HL-60/S4 treated with retinoic acid at 250 ng/mL for 4 days and 3 days (cell line): Measurements from ENCODE around the gene PGM1.

Experiments used
- in situ Hi-C: fragments of 300-500 bp; cut with MboI; formaldehyde crosslinking; loops from 2 replicates; pipeline ENCODE4 v1.7.0; 2022; ENCODE audit warnings: low sequenced_read_pairs

PGM1 gene

DNA sequence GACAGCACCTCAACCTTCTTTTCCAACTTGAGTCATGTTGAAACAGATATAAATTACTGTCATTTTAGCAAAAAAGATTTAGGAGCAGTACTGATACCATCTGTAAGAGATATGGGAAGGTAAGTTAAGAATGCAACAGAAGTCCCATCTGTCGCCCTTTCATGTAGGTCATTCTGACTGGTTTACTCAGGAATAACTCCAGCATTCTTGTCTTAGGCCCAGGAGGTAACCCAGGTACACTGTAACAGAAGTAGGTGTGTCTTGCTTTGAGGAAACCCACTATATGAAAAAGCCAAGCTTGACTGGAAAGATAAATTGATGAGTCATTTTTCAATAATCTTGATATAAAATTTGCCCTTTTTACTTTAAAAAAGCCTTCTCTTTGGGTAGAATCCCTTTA is 35.4 kb downstream of the PGM1 start:
- in situ Hi-C loops = no loop called here

DNA sequence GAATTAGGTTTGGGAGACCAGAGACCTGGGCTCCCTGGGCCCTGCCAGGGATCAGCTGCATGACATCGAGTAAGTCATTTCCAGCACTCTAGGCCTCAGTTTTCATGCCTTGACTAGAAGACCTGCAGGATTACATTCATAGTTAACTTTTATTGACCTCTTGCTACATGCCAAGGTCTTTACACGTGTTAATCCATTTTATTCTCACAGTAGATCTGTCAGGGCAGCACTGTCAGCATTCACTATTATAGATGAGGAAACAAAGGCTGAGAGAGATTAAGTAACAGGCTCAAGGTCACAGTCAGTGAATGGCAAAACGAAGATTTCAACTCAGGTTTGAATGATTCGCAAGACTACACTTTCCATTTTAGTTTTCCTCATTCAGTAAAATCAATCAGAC is 37.0 kb downstream of the PGM1 start:
- in situ Hi-C loops = no loop called here

DNA sequence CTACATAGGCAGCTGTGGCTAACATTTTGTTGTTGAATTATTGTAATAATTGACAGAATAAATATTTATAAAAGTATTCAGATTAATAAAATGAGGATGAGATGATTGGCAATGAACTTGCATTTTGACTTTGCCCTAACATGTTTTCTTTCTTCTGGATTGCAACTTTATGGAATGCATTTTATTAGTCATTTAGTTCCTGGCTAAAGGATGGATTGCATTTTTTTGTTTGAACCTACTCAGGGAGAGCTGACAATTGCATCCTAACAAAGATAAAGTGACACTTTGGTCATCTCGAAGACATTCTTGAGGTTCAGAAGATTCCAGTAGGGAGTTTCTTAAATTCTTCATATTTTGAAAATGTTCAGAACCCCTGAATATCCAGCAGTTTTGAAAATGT is 37.5 kb downstream of the PGM1 start:
- in situ Hi-C loops = no loop called here

DNA sequence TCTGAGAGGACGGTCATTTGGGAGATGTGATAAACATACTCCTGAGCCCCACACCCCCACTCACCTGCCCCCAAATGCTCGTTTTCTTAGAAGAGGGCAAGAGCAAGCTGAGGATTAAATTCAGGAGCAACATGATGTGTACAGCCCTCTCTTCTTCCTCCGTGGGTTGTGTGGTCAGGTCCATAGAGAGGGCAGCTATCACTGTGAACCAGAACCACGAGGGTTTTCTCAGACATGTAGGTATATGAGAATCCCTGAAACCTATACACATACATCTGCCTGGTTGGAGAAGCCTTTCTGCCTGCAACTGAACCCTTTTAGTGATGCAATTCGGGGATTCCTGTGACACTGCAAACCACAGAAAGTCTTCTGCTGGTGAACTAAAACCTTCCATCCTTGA is 38.9 kb downstream of the PGM1 start:
- in situ Hi-C loops = no loop called here

DNA sequence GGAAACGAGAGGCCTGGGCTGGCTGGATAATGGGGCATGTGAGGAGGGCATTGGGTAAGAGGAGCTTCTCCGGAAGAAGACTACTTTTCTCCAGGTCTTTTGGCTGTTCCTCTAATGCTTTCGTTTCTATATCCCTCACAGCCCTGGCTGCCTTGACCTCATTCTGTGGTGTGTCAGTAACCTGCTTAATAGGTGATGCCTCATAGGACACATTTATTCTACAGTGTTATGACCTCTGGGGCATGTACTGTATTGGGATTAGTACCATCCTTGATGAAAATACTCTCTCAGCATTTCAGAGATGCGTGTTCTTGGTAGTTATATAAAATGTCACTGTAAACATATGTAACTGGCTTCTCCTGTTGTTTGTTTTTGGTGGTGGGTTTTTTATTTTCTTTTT is 40.1 kb downstream of the PGM1 start:
- in situ Hi-C loops = no loop called here

DNA sequence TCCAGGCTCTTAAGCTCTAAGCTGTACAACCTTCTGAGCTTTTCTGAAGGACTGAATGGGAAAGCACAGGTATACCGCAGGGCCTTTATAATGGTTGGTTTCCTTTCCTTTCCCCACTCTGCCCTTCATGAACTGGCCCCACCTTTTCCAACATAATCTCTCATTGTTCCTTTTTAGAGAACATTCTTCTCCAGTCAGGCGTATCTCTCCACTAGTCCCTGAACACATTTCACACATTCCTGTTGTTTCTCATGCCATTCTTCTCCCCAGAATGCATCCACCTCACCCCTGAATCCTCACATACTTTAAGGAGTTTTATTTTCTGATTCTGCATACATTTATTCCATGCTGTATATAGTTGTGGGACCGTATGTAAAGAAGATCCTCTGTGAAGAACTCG is 41.3 kb downstream of the PGM1 start:
- in situ Hi-C loops = no loop called here

DNA sequence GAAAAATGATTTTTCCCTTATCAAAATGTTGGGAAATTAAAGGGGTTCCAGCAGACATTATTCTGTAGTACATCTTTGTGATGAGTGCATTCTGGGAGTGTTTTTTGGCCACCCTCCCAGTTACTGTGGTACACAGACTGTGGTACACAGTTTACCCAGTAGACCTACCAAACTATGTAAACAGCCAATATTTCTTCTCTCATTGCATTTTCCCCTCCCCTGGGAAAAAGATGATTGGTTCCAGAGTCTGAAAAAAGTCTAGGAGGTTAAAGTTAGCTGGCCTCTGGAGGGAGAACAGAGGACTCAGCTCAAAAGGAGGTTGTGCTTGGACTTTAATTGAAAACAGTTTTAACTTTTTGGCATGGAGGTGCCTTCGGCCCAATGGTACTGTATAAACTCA is 42.5 kb downstream of the PGM1 start:
- in situ Hi-C loops = no loop called here

DNA sequence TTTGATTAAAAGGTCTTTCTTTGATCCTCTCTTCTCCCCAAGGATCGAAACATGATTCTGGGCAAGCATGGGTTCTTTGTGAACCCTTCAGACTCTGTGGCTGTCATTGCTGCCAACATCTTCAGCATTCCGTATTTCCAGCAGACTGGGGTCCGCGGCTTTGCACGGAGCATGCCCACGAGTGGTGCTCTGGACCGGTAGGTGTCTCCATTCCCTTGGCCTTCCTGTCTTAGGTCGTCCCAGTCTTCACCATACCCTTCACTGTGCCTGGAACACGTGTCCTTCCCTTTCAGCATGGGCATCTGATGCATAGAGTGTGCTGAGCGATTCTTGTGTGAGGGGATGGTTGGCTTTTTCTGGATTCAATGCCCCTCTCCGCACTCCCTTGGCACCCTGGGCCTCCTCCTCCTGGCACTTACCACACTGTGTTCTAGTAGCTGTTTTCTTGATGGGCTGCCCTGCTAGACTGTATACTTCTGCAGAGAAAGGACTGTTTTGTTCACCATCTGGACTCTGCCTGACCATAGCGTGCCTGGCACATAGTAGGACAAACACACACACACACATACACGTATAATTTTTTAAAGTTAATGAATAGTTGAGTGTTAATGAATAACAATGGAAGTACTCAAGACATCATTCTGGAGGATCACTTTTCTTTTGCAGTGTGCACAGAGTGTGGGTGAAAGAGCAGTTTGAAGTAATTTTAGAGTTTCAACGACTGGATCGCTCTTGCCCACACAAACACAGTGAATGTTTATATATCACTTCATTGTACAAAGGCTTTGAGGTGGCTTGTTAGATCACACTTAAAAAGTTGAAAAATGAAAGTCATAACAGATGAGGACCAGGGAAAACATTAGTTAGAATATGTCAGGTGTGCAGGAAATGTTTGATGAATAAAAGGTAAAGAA is 43.2 kb downstream of the PGM1 start:
- in situ Hi-C loops = no loop called here

DNA sequence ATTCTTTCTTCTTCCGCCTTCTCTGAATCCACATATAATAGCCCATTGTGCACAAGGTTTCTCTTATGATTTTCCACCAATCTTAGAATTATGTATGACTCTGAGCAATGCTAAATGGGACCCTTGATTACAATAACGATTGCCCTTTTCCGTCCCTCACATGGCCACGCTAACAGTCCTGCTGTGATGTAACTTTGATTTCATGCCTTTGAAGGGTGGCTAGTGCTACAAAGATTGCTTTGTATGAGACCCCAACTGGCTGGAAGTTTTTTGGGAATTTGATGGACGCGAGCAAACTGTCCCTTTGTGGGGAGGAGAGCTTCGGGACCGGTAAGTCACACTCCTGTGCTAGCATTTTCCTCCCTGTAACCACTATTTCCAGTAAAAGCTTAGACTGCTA is 45.3 kb downstream of the PGM1 start:
- in situ Hi-C loops = no loop called here

DNA sequence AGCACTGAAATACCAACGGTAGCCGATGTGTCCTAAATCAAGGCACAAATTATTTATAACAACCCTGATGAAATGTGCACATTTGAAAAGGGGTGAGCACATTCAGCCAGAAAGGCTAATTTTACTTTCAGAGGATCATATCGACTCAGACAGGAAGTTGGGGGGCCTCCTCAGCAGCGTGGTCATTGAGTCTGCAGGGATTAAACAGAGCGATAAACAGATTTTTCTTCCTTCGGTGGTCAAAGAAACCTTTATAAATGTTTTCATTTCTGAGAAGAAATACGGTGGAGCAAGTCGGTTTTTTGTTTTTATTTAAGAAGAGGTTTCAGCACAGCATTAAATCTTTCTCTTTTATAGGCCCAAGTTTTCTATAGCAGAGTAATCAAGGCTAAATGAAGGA is 45.7 kb downstream of the PGM1 start:
- in situ Hi-C loops = no loop called here

DNA sequence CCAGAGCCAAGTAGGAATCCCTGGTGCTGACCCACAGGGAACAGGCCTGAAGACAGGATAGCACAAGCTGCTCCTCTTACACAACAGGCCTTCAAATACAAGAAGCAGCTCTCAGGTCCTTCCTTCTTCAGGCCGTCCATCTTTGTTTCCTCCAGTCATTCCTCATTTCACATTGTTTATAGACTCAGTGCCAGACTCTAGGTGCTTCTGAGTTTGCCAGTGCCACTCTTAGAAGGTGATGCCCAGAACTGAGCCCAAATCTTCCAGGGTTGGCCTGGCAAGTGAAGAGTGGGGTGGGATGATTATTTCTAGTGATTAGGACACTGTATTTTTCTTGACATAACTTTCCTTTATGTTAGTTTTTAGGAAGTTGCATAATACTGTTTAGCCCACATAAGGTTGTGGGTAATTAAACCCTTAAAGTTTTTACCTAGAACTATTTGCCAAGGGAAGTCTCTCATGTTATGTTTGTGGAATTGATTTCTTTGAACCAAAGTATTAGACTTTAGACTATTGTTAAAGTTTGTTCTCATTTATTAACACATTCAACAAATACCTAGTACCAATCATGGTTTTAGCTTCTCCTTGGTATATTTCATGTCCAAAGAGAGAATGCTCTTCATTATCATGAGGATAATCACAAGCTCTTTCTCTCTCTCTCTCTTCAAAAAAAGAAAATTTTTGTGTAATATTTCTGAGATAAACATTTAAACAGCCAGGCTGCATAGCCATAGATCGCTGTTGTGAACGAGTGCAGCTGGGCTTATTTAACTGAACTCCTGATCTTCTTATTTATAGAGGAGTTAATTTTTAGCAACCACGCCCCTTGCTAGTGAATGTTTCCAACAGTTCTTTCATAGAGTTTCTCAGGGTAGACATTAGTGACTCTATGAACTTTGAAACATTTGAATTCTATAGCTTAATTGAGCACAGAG is 47.7 kb downstream of the PGM1 start:
- in situ Hi-C loops = no loop called here

DNA sequence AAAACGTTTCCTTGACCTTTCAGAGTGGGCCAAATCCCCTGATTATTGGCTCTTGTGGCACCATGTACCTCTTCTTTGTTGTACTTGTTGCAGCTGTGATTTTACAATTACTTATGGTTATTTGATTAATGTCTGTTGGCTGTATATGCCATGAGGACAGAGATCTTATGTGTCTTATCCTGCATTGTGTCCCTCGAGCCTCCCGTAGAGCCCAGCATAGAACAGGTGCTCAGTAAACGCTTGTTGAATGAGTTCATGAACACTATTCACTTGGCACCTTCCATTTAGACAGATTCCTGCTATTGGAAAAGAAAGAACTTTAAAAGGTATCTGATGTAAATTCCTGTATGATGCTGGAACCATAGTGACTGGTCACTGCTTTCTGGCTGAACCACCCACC is 48.4 kb downstream of the PGM1 start:
- in situ Hi-C loops = no loop called here

DNA sequence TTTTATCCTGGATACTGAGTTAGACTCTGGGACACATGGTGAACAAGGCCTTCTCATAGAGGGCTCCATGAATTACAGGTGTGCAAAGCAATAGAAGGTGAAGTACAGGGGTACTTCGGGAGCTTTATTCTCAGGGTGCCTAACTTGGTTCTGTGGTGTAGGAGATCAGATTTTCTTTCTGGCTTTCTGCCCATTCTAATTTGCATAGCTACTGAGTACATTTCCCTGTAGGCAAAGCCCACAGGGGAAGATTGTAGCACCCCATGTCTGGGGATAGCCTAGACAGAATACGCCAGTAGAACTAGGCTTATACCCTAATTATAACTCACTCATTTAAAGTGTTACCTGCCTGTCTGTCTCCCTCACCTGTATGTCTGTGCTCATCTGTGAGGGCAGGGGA is 49.7 kb downstream of the PGM1 start:
- in situ Hi-C loops = no loop called here

DNA sequence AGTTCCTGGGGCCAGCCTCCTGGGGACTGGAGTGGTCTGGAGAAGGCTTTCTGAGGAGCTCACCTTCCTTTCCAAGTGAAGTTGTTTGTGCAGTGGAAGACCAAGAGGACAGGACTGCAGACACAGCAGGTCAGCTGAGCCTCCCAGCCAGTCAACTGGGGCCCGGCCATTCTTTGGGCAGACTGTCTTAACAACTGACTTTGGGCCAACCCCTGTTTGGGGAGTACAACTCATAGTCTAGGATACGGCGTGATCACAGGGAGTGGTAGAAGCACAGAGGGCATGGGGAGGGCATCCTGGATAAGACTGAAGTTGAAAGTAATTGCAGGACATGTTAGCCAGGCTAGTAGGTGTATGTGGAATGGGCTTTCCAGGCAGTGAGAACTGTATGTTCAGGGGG is 50.3 kb downstream of the PGM1 start:
- in situ Hi-C loops = no loop called here

DNA sequence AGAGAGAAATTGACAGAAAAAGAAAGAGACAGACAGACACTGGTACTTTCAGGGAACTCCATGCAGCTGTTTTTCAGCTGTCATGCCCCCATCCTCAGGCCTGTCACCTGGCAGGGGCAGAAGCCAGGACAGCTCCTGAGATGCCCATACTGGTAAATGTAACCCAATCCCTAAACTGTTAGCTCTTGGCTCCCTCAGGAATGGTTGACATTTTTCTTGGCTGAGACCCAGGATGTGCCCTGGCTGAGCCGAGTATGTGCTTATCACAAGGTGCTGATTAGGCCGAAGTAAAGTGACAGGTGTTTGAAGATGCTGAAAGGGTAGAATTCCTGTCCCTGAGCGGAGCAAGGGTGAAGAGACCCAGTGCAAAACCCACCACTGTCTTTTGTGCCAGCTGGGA is 50.7 kb downstream of the PGM1 start:
- in situ Hi-C loops = no loop called here

DNA sequence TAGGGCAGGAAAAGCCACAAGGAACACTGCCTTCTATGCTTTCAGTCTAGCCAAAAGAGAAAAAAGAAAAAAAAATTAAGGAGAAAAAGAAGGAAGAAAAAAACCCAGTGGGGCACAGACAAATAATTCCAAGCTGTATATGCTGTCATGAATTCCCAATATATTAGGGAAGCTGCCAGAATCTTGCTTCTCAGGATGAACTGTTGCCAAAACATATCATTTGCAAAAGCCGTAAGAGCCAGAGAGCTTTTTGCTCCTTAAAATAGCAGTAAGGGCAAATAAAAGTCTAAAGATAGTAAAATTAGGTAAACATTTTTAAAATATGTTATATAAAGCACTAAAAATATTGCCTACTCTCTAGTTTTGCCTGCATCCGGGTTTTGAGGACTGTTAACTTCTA is 52.1 kb downstream of the PGM1 start:
- in situ Hi-C loops = no loop called here

DNA sequence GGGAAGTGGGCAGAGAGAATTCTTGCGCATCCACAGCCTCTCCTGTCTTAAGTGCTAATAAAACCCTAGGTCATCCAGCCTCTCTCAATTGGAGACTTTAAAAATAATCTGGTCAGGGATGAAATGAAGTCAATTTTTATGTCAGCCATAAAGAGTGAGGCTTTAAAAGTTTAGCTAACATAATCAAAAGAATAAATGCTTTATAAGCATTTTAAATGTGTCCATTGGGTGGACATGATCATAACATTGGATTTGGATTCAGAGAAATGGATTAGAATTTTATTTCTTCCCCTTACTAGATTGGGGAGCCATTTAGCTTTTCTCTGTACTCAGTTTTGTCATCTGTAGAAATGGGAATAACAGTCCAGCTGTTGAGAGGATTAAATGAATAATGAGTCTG is 55.5 kb downstream of the PGM1 start:
- in situ Hi-C loops = no loop called here

DNA sequence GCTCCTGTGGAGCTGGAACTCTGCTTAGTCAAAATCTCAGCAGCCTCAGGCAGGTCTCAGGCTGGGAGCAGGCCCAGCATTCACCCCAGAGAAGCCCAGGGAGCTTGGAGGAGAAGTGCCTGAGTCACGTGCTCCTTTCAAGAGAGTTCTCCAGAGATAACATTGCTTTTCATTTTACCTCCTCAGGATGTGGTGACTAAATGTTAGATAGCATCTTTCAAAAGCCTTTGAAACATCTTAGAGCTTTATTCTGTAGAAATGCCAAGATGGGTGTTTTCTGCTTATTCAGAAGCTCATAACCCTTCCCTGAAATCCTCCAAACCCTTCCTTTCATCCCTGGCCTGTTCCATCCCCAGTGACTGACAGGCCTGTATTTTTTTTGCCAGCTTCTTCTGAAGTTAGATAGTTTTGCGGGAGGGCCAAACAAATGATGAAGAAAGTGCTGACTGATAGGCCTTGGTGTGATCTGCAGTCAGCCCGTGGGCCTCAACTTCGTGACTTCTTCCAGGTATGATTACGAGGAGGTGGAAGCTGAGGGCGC is 58.0 kb downstream of the PGM1 start:
- in situ Hi-C loops = no loop called here

DNA sequence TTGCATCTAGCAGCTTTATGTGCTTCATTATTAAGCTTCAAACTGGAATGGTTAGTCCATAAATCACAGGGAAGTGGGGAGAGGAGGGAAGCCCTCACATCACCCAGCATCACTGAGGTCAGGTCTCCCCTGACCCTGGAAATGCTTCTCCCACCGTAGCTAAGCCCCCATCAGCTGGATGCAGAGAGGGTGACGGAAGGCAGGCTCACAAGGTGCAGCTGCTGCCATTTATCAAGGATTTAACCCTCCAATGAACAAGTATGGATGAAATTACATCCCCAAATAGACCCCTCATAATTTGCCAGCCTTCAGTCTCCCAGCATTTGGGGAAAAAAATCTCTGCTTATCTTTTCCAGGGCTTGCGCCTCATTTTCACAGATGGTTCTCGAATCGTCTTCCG is 60.8 kb downstream of the PGM1 start:
- in situ Hi-C loops = no loop called here

DNA sequence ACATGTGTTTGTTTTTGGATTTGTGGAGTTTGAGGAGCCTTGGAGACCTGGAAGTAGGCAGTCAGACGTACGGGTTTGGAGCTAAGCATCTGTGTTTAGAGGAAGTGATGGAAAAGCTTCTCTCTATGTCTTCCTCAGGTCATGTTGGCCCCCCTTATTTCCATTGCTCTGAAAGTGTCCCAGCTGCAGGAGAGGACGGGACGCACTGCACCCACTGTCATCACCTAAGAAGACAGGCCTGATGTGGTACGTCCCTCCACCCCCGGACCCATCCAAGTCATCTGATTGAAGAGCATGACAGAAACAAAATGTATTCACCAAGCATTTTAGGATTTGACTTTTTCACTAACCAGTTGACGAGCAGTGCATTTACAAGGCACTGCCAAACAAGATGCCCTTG is 66.2 kb downstream of the PGM1 start:
- in situ Hi-C loops = no loop called here

DNA sequence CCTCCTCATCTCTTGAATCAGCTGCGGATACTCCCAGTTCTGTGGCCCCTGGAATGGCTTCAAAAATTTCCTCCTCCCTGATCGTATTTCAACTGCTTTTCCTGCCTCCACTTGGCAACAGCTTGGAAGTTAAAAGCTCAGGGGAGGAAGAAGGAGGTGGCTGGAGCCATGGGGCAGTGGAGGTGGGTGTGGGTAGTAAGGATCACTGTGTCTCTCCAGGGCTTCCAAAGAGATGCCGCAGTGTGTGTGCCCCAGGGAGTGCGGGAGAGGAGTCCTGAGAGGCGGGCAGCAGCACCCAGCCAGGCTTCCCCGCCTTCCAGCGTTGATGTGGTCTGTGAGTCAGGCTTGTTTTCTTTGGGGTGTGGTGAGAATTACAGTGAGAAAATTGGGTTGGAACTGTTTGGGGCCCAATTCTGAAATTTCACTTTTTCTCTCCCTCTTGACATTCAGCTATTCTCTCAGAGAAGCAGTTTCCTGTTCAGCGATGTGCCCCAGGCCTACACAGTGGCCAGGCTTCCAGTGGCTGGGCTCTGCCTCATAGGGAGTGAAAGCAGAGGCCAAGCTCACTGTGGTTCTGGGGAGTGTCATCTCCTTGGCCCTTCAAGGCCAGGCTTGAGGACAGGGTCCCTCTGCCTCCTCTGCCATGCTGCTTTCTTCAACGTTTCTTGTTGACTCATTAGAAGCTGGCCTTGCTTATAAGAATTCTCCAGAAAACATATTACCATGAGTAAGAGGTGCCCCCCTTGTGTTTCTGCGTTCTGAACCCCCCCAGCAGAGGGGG is 69.0 kb downstream of the PGM1 start:
- in situ Hi-C loops = no loop called here
